ENCODE data around the gene MTHFD1L.

The MTHFD1L gene

DNA sequence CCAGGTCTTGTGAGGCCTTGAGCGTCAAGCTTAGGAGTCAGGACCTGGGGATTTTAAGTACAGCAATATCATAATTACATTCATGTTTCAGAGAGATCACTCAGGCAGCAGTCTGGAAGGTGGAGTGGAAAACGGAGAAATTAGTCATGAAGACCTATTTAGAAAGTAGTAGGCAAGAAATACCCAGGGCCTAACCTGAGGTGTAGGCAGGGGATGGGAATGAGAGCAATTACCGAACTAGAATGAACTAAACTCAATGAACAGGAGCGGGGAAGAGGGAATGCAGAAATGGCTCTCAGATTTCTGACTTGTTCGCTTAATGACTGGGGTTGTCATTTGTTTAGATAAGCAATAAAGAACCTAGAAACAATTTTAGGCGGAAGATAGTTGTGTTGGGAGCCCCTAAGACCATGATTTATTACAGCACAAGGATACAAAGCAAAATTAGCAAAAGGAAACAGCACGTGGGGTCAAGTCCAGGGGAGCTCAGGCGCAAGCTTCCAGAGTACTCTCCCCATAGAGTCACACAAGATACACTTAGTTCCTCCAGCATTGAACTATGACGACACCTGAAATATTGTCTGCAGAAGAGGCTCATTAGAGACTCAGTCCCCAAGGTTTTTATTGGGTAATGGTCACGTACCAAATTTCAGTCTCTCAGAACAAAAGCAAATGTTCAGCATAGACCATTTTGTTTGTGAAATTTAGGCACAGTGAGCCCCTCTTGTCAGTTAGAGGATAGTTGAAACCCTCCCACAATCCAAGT is 195.4 kb downstream of the MTHFD1L start:
- no peak overlapping the region for H3K4me3 ChIP-seq (ENCODE audit: low read depth, low read length)
- DNase-seq (ENCODE audit: low read depth) = no peak
- TF ChIP-seq, protein P1, sequence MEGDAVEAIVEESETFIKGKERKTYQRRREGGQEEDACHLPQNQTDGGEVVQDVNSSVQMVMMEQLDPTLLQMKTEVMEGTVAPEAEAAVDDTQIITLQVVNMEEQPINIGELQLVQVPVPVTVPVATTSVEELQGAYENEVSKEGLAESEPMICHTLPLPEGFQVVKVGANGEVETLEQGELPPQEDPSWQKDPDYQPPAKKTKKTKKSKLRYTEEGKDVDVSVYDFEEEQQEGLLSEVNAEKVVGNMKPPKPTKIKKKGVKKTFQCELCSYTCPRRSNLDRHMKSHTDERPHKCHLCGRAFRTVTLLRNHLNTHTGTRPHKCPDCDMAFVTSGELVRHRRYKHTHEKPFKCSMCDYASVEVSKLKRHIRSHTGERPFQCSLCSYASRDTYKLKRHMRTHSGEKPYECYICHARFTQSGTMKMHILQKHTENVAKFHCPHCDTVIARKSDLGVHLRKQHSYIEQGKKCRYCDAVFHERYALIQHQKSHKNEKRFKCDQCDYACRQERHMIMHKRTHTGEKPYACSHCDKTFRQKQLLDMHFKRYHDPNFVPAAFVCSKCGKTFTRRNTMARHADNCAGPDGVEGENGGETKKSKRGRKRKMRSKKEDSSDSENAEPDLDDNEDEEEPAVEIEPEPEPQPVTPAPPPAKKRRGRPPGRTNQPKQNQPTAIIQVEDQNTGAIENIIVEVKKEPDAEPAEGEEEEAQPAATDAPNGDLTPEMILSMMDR (IDR thresholded peaks at IDR 0.05; ENCODE audit: control insufficient read depth, extremely low read depth, insufficient read depth) = no peak

DNA sequence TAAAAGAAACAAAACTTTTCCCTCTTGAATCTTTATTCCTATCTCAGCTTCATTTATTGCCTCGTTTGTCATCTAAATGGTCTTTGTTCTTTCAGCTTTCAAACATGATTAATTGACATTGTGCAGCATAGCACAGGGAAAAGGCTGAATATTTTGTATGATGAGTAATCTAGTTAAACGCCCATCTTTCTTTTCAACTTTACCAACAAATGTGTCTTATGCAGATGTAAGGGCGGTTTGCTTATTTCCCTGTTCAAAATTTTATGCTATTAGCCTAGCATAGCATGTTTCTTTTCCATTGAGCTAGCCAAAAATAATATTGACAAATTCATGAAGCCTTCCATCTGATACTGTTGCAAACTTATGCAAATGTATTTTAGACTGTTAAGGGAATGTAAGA is 197.8 kb downstream of the MTHFD1L start:
- TF ChIP-seq, protein P1 (IDR thresholded peaks at IDR 0.05; ENCODE audit: control insufficient read depth, extremely low read depth, insufficient read depth) = no peak
- no peak for DNase-seq (ENCODE audit: low read depth)
- H3K4me3 ChIP-seq (ENCODE audit: low read depth, low read length) = no peak overlapping the region

DNA sequence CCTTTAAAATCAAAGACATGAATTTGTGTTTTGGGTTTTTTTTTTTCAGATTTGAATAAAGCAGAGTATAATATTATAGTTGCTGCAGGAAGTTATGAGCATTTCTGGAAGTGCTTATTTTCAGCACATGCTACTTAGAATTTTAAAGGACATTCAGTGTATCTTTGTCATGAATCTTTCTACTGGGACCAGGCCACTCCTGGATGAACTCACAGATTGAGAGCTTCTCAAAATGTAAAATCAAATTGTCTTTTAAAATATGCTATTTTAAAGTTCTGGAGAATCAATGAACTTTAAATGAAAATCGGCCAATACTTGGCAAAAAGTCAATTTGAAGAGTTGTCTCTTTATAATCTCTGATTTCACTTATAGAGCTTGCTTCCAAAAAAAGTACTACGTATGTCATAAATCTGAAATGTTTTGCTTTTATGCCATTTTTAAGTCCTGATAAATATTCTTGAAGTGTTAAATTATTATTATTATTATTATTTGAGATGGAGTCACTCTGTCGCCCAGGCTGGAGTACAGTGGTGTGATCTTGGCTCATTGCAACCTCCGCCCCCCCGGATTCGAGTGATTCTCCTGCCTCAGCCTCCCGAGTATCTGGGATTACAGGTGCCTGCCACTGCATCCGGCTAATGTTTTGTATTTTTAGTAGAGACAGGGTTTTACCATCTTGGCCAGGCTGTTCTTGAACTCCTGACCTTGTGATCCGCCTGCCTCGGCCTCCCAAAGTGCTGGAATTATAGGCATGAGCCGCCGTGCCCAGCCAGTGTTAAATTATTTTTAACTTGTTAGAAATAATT is 198.5 kb downstream of the MTHFD1L start:
- TF ChIP-seq, protein P1 (IDR thresholded peaks at IDR 0.05; ENCODE audit: control insufficient read depth, extremely low read depth, insufficient read depth) = no peak
- no peak overlapping the region for H3K4me3 ChIP-seq (ENCODE audit: low read depth, low read length)
- DNase-seq (ENCODE audit: low read depth) = no peak

DNA sequence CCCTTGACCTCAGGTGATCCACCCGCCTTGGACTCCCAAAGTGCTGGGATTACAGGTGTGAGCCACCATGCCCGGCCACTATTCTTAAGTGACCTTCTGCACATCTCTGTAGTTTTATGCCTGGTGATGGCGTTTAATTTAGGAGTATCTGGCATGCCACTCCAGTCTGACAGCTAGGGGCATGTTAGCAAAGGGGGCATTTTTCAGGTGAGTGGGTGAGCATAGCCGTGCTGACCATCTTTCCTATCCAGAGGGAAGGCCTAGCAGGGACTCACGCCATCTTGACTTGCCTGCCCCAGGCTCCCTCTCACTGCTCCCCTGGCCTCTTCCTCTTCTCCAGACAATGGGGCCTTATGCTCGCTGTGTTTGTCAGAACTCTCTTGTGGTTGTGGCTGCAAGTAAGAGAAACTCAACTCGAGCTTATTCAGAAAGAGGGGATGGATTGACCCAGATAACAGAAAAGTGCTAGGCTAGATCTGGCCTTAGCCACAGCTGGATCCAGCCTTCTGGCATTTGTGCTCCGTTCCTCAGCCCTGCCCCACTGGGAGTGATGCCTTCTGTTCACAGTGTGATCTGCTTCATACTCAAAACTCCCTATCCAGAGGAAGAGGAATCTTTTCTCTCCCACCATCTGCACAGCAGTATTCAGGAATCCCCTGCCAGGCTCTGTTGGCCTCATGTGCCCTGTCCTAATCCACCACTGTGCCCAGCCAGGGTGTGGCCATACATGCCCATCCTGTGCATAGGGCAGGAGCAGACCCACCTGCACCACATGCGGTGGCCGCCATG is 199.7 kb downstream of the MTHFD1L start:
- H3K4me3 ChIP-seq (ENCODE audit: low read depth, low read length) = no peak overlapping the region
- TF ChIP-seq, protein P1 (IDR thresholded peaks at IDR 0.05; ENCODE audit: control insufficient read depth, extremely low read depth, insufficient read depth) = no peak
- no peak for DNase-seq (ENCODE audit: low read depth)

DNA sequence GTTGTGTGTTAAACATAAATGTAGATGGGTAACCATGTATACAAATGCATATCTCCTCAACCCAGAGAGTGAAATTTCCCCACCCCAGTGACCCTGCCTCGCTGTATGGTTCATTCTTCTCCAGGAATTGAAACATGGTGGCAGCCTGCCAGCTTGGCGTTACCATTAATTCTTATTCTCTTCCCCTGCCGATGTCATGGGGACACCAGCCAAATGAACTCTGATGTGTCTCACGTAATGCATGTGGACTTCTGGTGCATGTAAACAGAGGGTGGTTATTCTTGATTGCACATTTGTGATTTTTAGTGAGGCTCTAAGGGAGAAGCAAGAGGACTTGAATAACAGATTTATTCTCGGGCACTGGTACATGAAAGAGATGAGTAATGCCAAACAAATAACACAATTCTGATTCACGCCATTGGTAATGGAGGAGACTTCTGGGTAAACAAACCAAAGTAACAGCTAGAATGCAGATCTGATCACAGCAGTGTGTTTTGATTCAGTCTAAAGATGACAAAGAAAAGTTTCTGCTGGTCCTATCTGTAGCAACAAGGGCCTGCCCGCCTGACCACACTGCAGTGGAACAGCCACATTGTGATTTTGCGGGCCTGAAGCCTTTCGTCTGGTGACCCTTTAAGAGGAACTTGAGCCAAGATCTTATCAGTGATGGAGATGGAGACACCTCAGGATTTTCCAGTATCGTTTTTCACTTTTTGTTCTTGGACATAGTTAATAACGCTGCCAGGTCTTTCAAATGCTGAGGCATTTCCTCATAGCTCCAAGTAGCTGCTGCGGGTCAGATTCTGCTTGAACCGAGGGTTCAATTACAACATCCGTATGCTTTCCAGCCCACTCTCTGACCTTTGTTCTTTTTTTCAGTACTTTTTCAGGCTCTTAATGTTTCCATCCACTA is 202.4 kb downstream of the MTHFD1L start:
- TF ChIP-seq, protein P1 (IDR thresholded peaks at IDR 0.05; ENCODE audit: control insufficient read depth, extremely low read depth, insufficient read depth) = no peak
- DNase-seq (ENCODE audit: low read depth) = peak; percentile 70
- no peak overlapping the region for H3K4me3 ChIP-seq (ENCODE audit: low read depth, low read length)

DNA sequence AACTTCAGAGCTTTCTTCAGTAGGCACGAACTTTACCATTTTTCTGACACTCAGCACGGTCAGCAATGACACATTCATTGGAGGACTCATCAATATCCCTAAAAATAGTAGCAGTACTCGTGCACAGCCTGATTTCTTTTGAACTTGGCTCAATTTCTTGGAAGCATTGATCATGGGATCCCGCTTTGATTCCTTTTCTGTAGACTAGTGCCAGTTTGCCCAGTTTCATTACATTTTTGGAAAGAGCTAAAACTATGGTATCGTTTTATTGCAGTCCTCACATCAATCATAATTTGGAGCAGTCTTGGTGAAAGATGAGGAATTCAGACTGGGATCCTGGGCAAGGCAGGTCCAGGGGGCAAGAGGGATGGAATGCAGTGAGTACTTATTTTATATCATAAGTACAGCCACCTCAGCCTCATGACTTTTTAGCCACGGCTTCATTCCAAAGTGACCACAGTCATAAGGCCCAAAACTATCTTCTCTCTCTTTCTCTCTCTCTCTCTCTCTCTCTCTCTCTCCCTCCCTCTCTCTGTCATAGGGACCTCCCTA is 203.3 kb downstream of the MTHFD1L start:
- TF ChIP-seq, protein P1 (IDR thresholded peaks at IDR 0.05; ENCODE audit: control insufficient read depth, extremely low read depth, insufficient read depth) = no peak
- no peak overlapping the region for H3K4me3 ChIP-seq (ENCODE audit: low read depth, low read length)
- no peak for DNase-seq (ENCODE audit: low read depth)

All from LNCaP clone FGC (cell line).